HG02981 (cell line): ENCODE results near the gene ASXL2.

Source experiments
- ATAC-seq: cut with Tn5 transposase; IDR thresholded peaks from one replicate; pipeline ENCODE4 v1.9.1; 2021; ENCODE audit warnings: mild to moderate bottlenecking, moderate library complexity; ENCODE audit not compliant: unreplicated experiment

ASXL2 gene

DNA sequence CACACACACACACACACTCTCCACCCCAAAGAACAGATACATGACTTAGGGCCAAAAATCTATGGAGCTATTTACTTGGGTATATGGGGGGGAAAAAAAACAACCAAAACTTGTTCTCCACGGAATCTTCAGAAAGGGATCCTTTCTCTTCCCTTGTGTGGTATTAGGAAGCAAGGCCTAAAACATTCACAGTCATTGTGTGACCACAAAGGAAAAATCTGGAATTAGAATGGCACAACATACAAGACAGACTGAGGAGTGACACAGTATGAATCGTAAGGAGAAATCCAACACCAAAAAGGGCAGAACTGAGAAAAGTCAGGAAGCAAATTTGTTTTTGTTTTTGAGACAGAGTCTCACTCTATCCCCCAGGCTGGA is 70.3 kb downstream of the ASXL2 start:
- no peak for ATAC-seq

DNA sequence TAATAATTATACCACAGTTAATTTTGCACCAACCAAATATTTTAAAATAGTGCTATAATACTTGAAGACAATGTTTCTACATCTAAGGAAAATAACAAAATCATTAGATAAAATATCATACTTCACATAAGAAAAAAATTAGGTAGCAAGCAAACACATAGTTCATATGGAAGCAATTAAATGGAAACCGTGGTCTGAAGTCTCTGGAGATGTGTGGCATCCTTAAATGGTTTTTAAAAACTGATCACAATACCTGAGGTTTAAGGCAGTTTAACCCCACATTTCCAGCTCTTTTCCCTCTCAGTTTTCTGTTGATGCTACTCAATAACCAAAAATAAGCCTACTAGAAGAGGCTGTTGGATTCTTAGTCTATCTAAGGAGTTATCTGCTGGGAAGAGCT is 71.3 kb downstream of the ASXL2 start:
- ATAC-seq: no peak

DNA sequence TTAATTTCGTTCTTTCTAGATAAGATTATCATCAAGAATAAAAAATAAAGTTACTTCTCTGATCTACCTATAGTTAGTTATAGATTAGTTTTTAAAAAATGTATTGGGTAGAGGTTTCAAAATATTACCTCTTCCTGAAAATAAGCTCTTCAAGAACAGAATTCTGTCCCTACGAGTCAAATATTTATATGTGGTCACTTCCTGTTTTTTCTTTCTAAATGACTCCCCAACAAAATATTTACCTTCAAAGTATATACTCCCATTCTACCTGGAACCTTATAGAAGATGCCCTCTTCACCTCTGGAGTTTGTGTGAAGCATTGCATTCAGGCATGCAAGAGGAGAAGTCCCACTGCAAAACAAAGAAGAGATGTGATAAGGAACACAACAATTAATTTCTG is 72.3 kb downstream of the ASXL2 start:
- ATAC-seq: no peak

DNA sequence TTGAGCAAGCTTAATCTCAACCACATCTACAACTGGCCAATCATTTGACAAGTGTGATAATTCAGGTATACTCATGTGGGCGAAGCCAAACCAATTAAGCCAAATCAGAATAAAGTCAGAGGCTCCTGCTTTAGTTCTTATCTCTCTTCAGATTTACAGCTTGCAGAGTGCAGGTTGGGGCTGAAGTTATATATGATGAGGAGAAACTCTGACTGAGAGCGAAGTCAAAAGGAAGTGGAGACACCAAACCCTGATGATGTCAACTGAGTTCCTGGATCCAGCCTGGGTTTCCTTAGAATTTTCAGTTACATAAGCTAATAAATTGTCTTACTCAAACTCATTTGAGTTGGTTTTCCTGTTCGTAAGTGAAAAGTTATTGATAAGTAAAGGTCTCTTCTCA is 73.9 kb downstream of the ASXL2 start:
- no peak for ATAC-seq

DNA sequence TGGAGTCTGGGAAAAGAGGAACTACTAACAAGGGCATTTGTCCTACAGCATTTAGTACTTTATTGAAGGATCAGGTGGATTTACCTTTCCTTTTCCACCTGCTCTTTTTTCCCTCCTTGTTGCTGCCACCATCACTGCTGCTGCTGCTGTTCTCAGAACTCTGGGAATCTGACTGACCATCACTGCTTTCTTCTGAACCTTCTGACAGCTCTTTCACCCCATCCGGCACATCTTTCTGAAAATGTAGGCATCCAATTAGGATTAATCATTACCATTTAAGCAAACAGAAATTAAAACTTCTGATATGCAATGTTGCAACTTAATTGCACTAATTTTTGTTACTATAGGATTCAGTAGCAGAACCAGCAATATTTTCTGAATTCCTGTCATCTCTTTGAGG is 79.0 kb downstream of the ASXL2 start:
- ATAC-seq: no peak

DNA sequence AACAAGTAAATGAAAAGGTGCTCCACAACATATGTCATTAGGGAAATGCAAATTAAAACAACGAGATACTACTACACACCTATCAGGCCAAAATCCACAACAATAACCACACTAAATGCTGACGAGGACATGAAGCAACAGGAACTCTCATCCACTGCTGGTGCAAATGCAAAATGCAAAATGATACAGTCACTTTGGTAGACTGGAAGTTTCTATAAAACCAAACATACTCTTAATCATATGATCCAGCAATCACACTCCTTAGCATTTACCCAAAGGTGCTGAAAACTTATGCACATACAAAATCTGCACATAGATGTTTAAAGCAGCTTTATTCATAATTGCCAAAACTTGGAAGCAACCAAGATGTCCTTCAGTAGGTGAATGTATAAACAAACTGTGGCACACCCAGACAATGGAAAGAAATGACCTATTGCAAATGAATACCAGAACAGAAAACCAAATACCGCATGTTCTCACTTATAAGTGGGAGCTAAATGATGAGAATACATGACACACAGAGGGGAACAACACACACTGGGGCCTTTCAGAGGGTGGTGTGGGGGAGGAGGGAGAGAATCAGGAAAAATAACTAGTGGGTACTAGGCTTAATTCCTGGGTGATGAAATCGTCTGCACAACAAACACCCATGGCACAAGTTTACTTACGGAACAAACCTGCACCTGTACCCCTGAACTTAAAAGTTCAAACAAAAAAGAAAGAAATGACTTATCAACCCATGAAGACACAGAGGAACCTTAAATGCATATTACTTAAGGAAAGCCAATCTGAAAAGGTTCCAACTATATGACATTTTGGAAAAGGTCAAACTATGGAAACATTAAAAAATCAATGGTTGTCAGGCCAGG is 80.4 kb downstream of the ASXL2 start:
- no peak for ATAC-seq

DNA sequence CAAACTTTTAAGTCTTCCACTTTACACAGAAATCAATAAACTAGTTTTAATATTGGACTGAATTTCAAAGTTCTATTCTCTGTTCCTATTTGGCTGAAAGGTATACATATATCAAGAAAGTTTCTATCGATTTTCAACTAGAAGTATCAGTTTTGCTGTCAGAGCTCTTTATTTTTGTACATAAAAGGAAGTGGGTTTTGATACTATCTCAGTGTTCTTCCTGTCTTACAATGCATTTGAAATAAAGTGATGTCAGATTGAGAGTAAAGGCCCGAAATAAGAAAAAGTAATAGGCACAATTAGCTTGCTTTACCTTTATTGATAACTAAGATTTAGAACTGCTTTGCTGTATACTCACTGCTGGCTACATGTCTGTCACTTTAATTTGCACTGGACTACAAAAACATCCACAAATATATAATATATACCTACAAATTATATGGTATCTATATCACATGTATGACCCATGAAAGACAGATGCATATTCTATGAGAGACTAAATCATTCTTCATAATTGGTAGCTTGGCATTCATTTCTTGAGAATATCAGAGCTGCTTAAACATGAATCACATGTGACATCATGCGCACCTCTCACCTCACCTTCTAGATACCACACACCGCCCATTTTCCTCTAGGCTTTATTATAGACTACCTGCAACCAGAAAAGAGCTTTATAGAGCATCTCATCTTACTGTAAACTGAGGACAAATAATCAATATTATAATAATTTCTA is 83.6 kb downstream of the ASXL2 start:
- ATAC-seq: no peak

DNA sequence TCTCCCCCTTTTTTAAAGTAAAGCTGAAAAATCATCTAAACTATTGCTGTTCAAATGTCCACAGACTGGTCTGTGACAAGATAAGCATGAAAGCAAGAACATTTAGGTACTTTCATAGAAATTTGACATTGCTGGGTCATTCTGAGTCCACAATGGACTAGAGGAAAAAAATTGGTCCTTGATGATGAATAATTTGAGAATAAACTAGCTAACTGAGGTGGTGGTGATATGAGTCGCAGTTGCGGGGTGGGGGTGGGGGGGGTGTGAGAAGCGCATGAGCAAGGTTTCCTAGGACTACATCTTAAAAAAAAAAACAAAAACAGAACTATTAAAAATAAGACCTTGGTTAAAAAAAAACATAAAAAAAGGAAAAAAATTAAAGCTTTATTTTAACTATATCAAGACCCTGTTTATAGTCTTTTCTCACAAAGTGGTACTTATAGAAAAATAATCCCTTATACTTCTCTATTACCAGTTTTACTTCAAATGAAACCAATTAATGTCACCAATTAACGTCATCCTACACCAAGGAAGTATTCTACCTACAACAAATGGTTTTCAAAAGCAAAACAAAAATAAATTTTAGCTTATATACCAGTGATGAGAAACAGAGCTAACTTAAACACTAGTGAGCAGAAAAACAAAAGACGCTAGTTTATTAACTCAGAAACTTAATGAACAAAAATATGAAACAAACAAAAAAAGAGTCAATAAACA is 88.1 kb downstream of the ASXL2 start:
- no peak for ATAC-seq

DNA sequence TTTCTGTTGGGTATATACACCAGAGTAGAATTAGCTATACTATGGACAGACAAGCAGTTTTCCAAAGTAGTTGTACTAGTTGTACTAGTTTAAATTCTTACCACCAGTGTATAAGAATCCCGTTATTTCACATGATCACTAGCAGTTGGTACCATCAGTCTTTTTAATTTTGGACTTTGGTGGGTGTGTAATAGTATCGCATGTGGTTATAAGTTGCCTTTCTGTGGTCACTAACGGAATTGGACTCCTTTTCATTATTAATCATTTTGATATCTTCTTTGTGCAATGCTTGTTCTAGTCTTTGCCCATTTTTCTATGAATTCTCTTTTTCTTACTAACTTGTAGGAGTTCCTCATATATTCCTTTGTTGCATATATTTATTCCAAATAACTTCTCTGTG is 89.8 kb downstream of the ASXL2 start:
- no peak for ATAC-seq

DNA sequence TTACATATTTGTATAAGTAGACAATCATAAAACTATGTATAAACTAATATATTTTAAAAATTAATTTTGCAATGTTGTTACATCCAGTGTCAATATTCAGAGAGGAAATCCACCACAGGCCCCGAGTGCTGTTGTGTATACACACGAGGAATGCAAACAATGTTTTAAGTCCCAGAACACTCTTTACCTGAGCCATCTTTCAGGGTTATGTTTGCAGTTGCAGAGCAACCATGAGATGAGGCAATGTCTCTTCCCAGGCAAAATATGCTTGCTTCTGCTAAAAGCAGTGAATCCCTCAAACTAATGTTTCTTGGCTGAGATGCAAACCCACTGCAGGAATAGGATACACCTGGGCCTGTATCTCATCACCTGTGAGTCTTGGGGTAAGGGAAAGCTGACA is 91.3 kb downstream of the ASXL2 start:
- ATAC-seq: no peak

DNA sequence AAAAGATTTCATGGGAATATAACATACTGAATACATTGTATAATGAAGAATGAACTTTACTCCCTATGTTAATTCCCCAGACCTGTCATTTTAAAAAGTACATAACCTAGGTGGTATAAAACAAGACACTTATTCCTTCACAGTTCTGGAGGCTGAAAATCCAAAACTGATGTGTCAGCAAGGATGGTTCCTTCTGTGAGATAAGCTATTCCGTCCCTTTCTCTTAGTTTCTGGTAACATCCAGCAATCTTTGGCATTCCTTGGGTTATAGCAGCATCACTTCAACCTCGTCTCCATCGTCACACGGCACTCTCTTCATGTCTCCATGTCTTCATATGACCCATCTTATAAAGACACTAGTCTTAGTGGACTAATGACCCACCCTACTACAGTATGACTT is 93.9 kb downstream of the ASXL2 start:
- no peak for ATAC-seq

DNA sequence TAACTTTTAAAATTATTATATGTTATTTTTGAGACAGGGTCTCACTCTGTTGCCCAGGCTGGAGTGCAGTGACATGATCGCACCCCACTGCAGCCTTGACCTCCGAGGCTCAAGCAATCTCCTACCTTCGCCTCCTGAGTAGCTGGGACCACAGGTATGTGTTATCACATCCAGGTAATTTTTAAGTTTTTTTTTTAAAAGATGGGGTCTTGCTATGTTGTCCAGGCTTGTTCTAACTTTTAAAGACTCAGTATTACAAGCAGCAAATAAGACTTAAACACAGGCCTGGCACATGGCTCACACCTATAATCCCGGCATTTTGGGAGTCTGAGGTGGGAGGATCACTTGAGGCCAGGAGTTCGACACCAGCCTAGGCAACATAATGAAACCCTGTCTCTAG is 101.2 kb downstream of the ASXL2 start:
- no peak for ATAC-seq

DNA sequence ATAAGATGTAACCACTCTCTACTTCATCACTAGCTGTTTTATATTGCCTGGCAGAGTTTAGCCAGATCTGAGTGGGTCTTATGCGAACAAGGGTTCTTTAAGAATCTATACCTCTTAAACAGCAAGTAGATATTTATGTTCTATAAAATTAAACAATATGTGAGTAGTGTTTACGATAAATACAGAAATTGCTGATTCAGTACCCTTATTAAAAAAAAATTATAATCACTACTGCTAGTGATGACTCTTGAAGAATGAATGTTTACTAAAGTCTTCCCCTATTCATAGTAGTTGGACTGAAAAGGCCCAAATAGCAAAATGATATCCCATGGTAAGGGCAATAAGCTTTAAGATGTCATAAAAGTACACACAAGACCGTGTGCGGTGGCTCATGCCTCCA is 106.2 kb downstream of the ASXL2 start:
- ATAC-seq: no peak

DNA sequence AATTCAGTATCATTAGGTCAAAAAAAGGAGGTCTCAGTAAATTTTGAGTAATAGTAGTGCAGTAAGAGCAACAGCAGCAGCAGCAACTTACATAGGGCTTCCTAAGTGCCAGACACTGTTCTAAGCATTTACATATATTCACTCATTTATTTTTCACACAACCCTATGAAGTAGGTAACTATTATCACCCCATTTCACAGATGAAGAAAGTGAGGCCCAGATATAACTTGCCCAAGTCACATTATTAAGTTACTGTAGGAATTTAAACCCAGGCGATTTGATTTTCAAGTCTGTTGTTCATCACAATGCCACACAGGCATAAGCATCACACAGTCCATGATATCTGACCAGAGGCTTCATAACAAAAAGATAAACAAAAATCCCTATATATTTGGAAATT is 114.7 kb downstream of the ASXL2 start:
- ATAC-seq: no peak

DNA sequence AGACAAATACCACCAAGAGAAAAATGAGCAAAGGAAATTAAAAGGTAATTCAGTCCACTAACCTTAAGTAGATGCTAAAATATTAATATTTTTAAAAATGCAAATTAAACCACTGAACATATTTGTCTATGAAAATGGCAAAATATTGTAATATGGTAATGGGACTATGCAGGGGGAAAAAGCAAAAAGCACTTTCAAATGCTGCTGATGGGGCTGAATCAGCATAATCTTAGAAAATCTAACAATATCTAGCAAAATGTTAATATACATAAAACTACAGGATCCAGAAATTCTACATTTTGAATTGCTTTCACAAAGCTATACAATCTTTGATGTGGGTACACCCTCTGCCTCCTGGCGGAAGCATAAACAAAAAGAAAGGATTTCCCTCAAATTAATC is 118.0 kb downstream of the ASXL2 start:
- ATAC-seq: no peak

DNA sequence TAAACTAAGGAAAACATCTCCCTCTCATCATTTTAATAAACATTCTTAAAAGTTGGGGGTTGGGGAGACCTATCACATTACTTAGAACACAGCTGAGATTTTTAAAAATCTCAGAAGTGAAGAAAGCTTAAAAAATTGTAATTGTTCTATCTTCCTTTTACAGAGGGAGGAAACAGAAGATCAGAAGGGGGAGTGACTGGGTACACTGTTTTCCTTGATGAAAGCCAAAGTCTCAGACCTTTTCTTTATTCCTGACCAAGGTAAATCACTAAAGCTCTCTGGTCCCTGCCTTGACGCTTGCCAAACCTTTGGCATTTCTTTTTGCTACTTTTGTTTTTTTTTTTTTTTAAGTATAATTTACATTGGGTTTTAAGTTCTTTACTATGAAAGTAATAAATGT is 119.9 kb downstream of the ASXL2 start:
- no peak for ATAC-seq

DNA sequence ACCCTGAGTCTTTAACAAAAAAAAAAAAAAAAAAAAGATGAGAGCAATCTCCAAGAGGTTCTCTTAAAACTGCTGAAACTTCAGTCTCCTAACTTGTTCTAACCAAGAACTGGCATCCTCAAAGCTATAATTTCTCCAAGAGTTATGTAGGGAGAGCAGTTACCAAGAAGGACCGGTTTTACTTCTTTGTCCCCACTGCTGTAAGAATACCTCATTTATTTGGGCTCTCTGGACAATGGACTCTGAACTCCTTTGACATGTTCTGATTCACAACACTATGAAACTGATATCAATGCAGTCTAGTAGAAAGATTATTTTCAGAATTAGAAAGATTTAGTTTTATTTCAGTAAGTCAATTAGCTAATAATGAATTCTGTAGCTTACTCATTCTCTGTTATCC is 120.4 kb downstream of the ASXL2 start:
- ATAC-seq: no peak

DNA sequence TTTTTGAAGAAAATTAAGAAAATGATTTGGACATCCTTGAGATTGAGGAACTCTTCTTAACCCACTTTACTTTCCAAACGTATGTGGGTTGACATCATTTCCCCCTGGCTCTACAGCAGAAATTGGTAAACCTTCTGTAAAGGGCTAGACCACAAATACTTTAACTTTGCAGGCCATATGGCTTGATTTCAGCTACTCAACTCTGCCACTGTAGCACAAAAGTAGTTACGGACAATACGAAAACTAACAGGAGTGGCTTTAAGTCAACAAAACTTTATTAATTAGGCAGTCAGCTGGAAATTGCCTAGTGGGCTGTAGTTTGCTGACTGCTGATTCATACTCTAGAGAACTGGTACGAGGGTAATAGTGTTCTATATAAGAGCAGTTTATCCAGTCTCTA is 121.8 kb downstream of the ASXL2 start:
- ATAC-seq: no peak

DNA sequence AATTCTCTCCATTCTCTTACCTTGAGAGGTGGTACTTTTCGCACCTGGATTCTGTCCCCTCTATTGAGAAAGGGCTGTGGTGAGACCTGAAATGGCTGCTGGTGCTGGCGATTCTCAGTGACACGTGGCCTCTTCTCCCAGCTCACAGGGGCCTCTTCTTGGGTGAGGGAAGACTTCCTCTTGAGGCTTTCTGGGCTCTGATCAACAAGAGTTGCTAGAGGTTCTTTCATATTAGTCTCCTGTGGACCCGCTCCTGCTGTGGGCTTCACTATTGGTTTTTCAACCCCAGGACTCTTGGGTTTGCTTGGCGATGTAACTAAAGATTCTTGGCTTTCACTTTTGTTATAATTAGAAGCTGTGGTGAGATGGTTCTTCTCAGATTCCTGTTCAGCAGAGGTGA is 128.6 kb downstream of the ASXL2 start:
- no peak for ATAC-seq

DNA sequence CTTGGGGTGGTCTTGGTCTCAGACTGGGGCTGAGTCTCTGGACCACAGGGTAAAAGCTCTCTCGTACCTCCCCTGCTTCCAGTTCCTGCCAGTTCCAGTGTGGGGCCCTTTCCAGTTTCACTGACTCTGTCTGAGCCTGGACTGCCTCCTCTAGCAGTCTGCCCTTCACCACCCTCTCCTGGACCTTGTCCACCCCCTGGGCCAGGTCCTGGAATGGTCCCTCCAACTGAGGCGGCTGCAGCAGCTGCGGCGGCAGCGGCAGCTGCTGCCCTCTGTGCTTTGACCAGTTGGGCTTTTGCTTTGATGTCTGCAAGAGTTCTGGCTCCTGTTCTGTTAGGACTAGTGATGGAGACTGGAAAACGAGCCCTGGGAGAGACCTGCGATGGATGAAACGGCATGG is 134.2 kb downstream of the ASXL2 start:
- ATAC-seq: no peak

DNA sequence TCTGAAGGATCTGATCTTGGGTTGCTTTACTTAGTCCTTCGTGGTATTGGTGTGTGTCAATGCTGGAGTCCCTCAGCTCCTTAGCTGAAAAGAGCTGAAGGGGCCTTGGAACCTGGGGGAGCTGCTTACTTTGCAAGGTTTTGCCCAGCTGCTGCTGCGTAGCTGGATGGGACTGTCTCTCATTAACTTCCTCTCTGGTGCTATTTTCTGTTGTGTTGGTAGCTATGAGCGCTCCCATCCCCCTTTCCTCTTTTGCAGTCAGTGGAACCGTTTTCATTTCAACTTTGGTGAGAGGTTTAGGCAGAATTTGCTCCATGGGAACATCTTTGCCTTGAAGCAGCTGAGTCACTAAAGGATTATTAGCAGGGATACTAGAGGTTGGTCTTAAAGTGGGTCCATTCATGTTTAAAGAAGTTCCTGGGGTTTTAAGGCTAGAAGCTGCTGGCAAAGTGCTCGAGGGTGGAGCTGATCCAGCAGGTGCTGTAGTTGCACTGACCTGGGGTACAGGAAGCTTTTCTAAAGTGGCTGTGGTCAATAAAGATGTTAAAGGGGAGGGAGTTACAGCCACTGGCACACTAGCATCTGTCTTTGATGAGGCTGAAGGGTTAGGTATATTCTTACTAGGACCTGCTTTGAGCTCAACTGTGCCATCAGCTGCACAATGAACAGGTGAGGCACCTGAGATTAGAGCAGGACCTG is 135.0 kb downstream of the ASXL2 start:
- ATAC-seq: no peak
